H1 (cell line): ENCODE data around the gene DDX60. TPM values are rescaled to one million over a fixed set of nuclear protein-coding genes. Genes with fewer than 3 reads are reported as not detected.

Experiments
- POU5F1 ChIP-seq: IDR thresholded peaks from 2 replicates; pipeline ENCODE4 v1.6.1; 2011; ENCODE audit warnings: low read depth, mild to moderate bottlenecking, low read length, moderate library complexity
- RBBP5 ChIP-seq: IDR thresholded peaks from 2 replicates; pipeline ENCODE4 v1.7.1; 2012; ENCODE audit warnings: low read depth, mild to moderate bottlenecking, inconsistent platforms, low read length, moderate library complexity, borderline replicate concordance
- SIX5 ChIP-seq: IDR thresholded peaks from 2 replicates; pipeline ENCODE4 v1.6.1; 2011; ENCODE audit warnings: mild to moderate bottlenecking, low read depth, low read length
- SUZ12 ChIP-seq: fragments of 200-600 bp; sonication (generic); IDR thresholded peaks from 2 replicates; pipeline ENCODE4 v1.6.1; 2012; ENCODE audit warnings: mild to moderate bottlenecking, inconsistent platforms, low read length, moderate library complexity, mixed read lengths
- ZNF274 ChIP-seq: IDR thresholded peaks from 2 replicates; pipeline ENCODE4 v1.7.0; 2012; ENCODE audit warnings: low read length, borderline replicate concordance; ENCODE audit errors: extremely low read depth
- polyA plus RNA-seq, 7 experiments: library from polyadenylated mRNA; depleted of rRNA in 3 of 7; stranded (reverse) in 5 of 7; unstranded in 2 of 7; fragments of >200 nt in 5 of 7; fragments of 200-250 nt in 2 of 7; gene quantifications; 1 replicate in 5 of 7; 2 replicates in 1 of 7; 4 replicates in 1 of 7; pipeline versions ENCODE4 v1.2.1 to v1.2.3, GENCODE V29; 2011 to 2013; ENCODE audit warnings: missing spikeins in 2 of 7, mixed read lengths in 2 of 7
- total RNA-seq: library from RNA; stranded (reverse); fragmentation: NEBNext Ultra II Directional; extraction: Animal tissue kit (Norgen Biotek cat#: 25700); gene quantifications from 2 replicates; pipeline ENCODE4 v1.2.1, GENCODE V29; 2021
- TF ChIP-seq, protein P1 (sequence below): fragments of 300-600 bp; sonication (generic); IDR thresholded peaks from 2 replicates; pipeline ENCODE4 v1.7.1; 2012; ENCODE audit warnings: low read length, moderate library complexity, mild to moderate bottlenecking, inconsistent platforms; ENCODE audit not compliant: insufficient replicate concordance
- TF ChIP-seq, protein P2 (sequence below): IDR thresholded peaks from 2 replicates; pipeline ENCODE4 v1.6.1; 2012; ENCODE audit warnings: low read length, inconsistent platforms

Gene DDX60
- total and polyA plus RNA-seq, 2 of the 8 experiments (the other 6 are each of a cell fraction or from before 2014, with no cell fraction given): 1.00 to 1.6 TPM

DNA sequence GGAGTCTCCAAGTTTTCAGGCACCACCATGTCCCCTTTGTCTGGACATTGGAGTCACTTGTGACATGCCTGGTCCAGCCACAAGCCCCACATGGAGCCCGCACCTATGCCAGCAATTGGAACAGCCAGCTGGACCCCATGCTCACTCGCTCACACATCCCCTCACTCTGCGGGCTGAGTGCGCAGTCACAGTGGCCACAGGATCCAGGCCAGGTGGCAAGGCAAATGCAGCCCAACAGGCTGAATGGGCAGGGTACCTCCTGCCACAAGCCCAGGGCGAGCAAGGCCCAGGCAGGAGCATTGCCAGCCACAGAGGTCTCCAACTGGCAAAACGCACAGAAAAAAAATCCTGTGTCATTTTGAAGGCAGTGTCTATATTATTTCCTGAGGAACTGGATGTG, 144.2 kb downstream of the DDX60 start (continued):
- TF ChIP-seq, protein P1, sequence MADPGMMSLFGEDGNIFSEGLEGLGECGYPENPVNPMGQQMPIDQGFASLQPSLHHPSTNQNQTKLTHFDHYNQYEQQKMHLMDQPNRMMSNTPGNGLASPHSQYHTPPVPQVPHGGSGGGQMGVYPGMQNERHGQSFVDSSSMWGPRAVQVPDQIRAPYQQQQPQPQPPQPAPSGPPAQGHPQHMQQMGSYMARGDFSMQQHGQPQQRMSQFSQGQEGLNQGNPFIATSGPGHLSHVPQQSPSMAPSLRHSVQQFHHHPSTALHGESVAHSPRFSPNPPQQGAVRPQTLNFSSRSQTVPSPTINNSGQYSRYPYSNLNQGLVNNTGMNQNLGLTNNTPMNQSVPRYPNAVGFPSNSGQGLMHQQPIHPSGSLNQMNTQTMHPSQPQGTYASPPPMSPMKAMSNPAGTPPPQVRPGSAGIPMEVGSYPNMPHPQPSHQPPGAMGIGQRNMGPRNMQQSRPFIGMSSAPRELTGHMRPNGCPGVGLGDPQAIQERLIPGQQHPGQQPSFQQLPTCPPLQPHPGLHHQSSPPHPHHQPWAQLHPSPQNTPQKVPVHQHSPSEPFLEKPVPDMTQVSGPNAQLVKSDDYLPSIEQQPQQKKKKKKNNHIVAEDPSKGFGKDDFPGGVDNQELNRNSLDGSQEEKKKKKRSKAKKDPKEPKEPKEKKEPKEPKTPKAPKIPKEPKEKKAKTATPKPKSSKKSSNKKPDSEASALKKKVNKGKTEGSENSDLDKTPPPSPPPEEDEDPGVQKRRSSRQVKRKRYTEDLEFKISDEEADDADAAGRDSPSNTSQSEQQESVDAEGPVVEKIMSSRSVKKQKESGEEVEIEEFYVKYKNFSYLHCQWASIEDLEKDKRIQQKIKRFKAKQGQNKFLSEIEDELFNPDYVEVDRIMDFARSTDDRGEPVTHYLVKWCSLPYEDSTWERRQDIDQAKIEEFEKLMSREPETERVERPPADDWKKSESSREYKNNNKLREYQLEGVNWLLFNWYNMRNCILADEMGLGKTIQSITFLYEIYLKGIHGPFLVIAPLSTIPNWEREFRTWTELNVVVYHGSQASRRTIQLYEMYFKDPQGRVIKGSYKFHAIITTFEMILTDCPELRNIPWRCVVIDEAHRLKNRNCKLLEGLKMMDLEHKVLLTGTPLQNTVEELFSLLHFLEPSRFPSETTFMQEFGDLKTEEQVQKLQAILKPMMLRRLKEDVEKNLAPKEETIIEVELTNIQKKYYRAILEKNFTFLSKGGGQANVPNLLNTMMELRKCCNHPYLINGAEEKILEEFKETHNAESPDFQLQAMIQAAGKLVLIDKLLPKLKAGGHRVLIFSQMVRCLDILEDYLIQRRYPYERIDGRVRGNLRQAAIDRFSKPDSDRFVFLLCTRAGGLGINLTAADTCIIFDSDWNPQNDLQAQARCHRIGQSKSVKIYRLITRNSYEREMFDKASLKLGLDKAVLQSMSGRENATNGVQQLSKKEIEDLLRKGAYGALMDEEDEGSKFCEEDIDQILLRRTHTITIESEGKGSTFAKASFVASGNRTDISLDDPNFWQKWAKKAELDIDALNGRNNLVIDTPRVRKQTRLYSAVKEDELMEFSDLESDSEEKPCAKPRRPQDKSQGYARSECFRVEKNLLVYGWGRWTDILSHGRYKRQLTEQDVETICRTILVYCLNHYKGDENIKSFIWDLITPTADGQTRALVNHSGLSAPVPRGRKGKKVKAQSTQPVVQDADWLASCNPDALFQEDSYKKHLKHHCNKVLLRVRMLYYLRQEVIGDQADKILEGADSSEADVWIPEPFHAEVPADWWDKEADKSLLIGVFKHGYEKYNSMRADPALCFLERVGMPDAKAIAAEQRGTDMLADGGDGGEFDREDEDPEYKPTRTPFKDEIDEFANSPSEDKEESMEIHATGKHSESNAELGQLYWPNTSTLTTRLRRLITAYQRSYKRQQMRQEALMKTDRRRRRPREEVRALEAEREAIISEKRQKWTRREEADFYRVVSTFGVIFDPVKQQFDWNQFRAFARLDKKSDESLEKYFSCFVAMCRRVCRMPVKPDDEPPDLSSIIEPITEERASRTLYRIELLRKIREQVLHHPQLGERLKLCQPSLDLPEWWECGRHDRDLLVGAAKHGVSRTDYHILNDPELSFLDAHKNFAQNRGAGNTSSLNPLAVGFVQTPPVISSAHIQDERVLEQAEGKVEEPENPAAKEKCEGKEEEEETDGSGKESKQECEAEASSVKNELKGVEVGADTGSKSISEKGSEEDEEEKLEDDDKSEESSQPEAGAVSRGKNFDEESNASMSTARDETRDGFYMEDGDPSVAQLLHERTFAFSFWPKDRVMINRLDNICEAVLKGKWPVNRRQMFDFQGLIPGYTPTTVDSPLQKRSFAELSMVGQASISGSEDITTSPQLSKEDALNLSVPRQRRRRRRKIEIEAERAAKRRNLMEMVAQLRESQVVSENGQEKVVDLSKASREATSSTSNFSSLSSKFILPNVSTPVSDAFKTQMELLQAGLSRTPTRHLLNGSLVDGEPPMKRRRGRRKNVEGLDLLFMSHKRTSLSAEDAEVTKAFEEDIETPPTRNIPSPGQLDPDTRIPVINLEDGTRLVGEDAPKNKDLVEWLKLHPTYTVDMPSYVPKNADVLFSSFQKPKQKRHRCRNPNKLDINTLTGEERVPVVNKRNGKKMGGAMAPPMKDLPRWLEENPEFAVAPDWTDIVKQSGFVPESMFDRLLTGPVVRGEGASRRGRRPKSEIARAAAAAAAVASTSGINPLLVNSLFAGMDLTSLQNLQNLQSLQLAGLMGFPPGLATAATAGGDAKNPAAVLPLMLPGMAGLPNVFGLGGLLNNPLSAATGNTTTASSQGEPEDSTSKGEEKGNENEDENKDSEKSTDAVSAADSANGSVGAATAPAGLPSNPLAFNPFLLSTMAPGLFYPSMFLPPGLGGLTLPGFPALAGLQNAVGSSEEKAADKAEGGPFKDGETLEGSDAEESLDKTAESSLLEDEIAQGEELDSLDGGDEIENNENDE: no peak
- TF ChIP-seq SIX5 (no peak), POU5F1 (no peak), SUZ12 (no peak), RBBP5 (no peak), ZNF274 (no peak)
- TF ChIP-seq, protein P2, sequence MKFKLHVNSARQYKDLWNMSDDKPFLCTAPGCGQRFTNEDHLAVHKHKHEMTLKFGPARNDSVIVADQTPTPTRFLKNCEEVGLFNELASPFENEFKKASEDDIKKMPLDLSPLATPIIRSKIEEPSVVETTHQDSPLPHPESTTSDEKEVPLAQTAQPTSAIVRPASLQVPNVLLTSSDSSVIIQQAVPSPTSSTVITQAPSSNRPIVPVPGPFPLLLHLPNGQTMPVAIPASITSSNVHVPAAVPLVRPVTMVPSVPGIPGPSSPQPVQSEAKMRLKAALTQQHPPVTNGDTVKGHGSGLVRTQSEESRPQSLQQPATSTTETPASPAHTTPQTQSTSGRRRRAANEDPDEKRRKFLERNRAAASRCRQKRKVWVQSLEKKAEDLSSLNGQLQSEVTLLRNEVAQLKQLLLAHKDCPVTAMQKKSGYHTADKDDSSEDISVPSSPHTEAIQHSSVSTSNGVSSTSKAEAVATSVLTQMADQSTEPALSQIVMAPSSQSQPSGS: no peak
